ENCODE measurements around the gene KTI12. TPM values are rescaled to one million over a fixed set of nuclear protein-coding genes. Genes with fewer than 3 reads are reported as not detected.
"Not testable (repeated sequence)": the region's sequence is repeated elsewhere in the genome, so short reads cannot be mapped to it uniquely, and the experiment has no call there.

The KTI12 gene
- total RNA-seq, 1 donor from 2014 or later: 8.2 TPM

GRCh38 chr1:52056163-52056936, 22.7 kb upstream of the KTI12 start, which contains the start of gene BTF3L4:
TSS of gene BTF3L4 (plus strand) at chr1:52056295. CDS start at chr1:52059848, 3,553 bp downstream.
- no peaks in the 10 kb centered on the region for H3K27me3 Mint-ChIP-seq (ENCODE audit: low read depth)
- peaks cover 11% of the 10 kb centered on the region for H3K36me3 Mint-ChIP-seq
- peak; percentile 87 to 91 for DNase-seq (ENCODE audit: low spot score in 2 of 2, unreplicated experiment in 2 of 2)
- TF ChIP-seq CTCF (IDR thresholded peaks at IDR 0.05; ENCODE audit: unreplicated experiment): no peak
- no peaks in the 10 kb centered on the region for H3K9me3 Mint-ChIP-seq
- H3K4me3 Mint-ChIP-seq: peak within 1 kb of the TSS; percentile 93
- peak within 1 kb of the TSS; percentile 96 for H3K27ac Mint-ChIP-seq
- H3K4me1 Mint-ChIP-seq: peaks cover 47% of the 10 kb centered on the region

GRCh38 chr1:52055866-52056162, 22.2 kb upstream of the KTI12 start:
- H3K36me3 Mint-ChIP-seq: peaks cover 11% of the 10 kb centered on the region

GRCh38 chr1:52055066-52055865, 21.7 kb upstream of the KTI12 start, which contains the start of gene TXNDC12:
TSS of gene TXNDC12 (minus strand) at chr1:52055191. CDS start at chr1:52055096, 95 bp downstream.
- H3K9me3 Mint-ChIP-seq: no peaks in the 10 kb centered on the region
- DNase-seq (ENCODE audit: low spot score in 2 of 2, unreplicated experiment in 2 of 2): peak; percentile 46 to 69
- H3K27me3 Mint-ChIP-seq (ENCODE audit: low read depth): no peaks in the 10 kb centered on the region
- peaks cover 7% of the 10 kb centered on the region for H3K36me3 Mint-ChIP-seq
- peak within 1 kb of the TSS; percentile 96 for H3K27ac Mint-ChIP-seq
- TF ChIP-seq CTCF (IDR thresholded peaks at IDR 0.05; ENCODE audit: unreplicated experiment): no peak
- peaks cover 47% of the 10 kb centered on the region for H3K4me1 Mint-ChIP-seq
- peak within 1 kb of the TSS; percentile 93 for H3K4me3 Mint-ChIP-seq

More at GRCh38 chr1:52055866-52056162, 22.2 kb upstream of the KTI12 start:
- no peak for DNase-seq (ENCODE audit: low spot score in 2 of 2, unreplicated experiment in 2 of 2)
- Mint-ChIP-seq H3K4me3 (peak overlapping the region; percentile 93), H3K27me3 (ENCODE audit: low read depth) (no peaks in the 10 kb centered on the region), H3K9me3 (no peaks in the 10 kb centered on the region), H3K27ac (peak overlapping the region; percentile 96), H3K4me1 (peaks cover 47% of the 10 kb centered on the region)
- no peak for TF ChIP-seq CTCF (IDR thresholded peaks at IDR 0.05; ENCODE audit: unreplicated experiment)

- H3K4me1 Mint-ChIP-seq: peaks cover 45% of the 10 kb centered on the region
- H3K4me3 Mint-ChIP-seq: peak overlapping the region; percentile 93
- peak overlapping the region; percentile 96 for H3K27ac Mint-ChIP-seq
- H3K36me3 Mint-ChIP-seq: peaks cover 7% of the 10 kb centered on the region
- H3K9me3 Mint-ChIP-seq: no peaks in the 10 kb centered on the region
- no peaks in the 10 kb centered on the region for H3K27me3 Mint-ChIP-seq (ENCODE audit: low read depth)
- DNase-seq (ENCODE audit: low spot score in 2 of 2, unreplicated experiment in 2 of 2): no peak
- TF ChIP-seq CTCF (IDR thresholded peaks at IDR 0.05; ENCODE audit: unreplicated experiment): no peak
Measured at GRCh38 chr1:52054496-52055065, 21.0 kb upstream of the KTI12 start.

- H3K4me3 Mint-ChIP-seq: peak overlapping the region; percentile 93
- no peak for TF ChIP-seq CTCF (IDR thresholded peaks at IDR 0.05; ENCODE audit: unreplicated experiment)
- H3K27me3 Mint-ChIP-seq (ENCODE audit: low read depth): no peaks in the 10 kb centered on the region
- peaks cover 9% of the 10 kb centered on the region for H3K36me3 Mint-ChIP-seq
- no peak for DNase-seq (ENCODE audit: low spot score in 2 of 2, unreplicated experiment in 2 of 2)
- H3K4me1 Mint-ChIP-seq: peaks cover 38% of the 10 kb centered on the region
- H3K27ac Mint-ChIP-seq: peak overlapping the region; percentile 1
- H3K9me3 Mint-ChIP-seq: no peaks in the 10 kb centered on the region
Measured at GRCh38 chr1:52053862-52054261, 20.3 kb upstream of the KTI12 start.

GRCh38 chr1:52049337-52049736, 15.7 kb upstream of the KTI12 start:
- not testable (repeated sequence) for H3K4me3 Mint-ChIP-seq; H3K27ac Mint-ChIP-seq; H3K27me3 Mint-ChIP-seq (ENCODE audit: low read depth); DNase-seq (ENCODE audit: low spot score in 2 of 2, unreplicated experiment in 2 of 2); H3K9me3 Mint-ChIP-seq
- peaks cover 21% of the 10 kb centered on the region for H3K36me3 Mint-ChIP-seq
- H3K4me1 Mint-ChIP-seq: peaks cover 13% of the 10 kb centered on the region

GRCh38 chr1:52045666-52046195, 12.1 kb upstream of the KTI12 start:
- peaks cover 19% of the 10 kb centered on the region for H3K36me3 Mint-ChIP-seq
- not testable (repeated sequence) for H3K27me3 Mint-ChIP-seq (ENCODE audit: low read depth); H3K4me1 Mint-ChIP-seq; DNase-seq (ENCODE audit: low spot score in 2 of 2, unreplicated experiment in 2 of 2); H3K4me3 Mint-ChIP-seq; H3K27ac Mint-ChIP-seq; H3K9me3 Mint-ChIP-seq
